OCI-M2 (cell line): ENCODE data around the gene NAV3.

Experiments
- DNase-seq: peaks from one replicate; lab custom pipeline; 2025; ENCODE audit not compliant: unreplicated experiment; lab: John Stamatoyannopoulos, UW

The NAV3 gene

DNA sequence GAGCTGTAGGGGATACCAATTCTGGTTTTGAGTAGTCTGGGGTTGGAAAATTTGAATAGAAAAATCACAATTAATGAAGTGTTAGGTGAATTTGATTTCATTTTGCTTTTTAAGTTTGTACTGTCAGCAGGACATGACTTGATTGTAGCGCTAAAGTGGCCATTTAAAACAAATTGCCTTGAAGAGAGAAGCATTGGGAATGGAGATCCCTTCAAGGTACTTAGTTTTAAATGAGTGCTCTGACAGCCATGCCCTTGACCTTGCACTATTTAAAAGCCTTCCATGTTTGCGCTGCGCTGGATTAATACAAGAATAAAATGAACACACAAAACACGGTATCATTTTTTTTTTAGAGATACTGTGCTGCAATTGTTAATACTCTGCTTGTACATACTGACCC lies 345.9 kb downstream of the NAV3 start:
- no peak for DNase-seq

GRCh38 chr12:78177298-78177697 lies 346.6 kb downstream of the NAV3 start:
- DNase-seq: no peak

DNA sequence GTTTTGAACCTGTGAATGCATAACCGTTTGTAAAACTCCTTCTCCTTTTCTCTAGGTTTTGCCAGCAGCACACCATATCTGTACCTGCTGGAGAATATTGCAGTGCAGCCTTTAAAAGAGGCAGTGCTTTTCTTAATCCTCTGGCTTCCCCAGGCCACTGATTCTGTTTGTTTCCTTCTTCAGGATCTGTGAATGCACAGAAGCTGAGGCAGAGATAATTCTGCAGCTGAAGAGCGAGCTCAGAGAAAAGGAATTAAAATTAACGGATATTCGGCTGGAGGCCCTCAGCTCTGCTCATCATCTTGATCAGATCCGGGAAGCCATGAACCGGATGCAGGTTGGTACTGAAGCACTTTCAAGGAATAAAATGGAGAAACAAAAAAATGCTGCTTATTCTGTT lies 348.7 kb downstream of the NAV3 start:
- DNase-seq: no peak

GRCh38 chr12:78181544-78182162 lies 351.0 kb downstream of the NAV3 start:
- no peak for DNase-seq

DNA sequence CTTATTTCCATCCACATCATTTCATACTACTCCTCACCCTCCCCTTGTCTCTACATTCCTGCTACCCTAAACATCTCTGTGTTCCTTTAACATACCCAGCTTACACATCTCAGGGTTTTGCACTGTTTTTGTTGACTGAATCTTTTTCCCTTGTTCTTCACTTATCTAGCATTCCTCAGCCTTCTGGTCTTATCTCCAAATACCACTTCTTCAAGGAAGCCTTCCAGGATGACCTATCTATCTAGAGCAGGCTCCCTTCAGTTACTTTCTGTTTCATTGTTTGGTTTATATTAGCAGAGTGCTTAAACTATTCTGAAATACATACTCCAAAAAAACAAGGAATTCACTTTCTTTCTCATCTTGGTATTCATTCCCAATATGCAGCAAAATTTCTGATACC lies 353.1 kb downstream of the NAV3 start:
- no peak for DNase-seq

DNA sequence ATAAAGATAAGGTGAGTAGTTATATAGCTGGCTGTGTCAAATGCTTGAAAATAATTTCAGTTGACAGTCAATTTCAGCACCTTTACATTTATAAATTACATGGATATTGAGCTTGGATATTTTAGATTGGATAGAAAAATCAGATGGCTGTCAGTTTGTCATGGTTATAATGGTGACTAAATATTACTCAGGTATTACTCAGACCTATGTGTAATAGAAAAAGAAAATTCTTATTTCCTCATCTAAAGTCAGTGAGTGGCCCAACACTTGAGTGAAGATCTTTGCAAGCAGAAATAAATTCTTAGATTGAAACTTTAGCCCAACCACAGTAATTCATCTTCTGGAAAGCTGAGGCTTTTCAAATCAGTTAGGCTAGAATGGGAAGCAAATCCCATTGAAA lies 354.4 kb downstream of the NAV3 start:
- no peak for DNase-seq

- no peak for DNase-seq
These were observed 355.0 kb downstream of the NAV3 start for GRCh38 chr12:78185651-78186050.

DNA sequence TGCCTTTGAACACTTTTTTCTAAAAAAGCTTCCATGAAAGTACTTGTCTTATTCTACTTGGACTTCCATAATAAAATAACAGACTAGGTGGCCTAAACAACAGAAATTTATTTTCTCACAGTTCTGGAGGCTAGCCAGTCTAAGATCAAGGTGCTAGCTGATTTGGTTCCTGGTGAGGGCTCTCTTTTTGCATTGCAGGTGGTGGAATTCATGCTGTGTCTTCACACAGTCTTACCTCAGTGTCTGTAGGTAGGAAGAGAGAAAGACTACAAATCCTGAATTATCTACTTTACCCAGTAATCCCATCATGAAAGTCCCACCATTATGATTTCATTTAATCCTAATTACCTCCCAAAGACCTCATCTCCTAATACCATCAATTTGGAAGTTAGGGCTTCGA lies 356.0 kb downstream of the NAV3 start:
- DNase-seq: no peak

DNA sequence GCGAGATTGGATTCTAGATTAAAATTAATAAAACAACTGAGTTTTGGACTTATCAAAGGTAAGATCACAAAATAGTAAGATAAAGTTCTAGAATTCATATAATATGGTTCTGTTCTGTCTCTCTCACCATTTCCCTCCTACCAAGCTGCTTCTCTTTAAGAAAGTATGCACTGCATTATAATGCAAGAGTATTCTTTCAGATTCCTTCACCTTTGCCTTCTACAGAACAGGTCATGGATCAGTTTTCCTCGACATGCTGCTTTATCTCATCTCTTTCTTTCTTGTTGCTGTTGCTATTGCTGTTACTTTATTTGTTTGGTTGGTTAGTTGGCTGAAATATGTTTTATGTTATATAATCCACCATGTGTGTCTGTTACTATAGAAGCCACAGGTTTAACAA lies 357.0 kb downstream of the NAV3 start:
- no peak for DNase-seq

GRCh38 chr12:78189656-78190055 lies 359.0 kb downstream of the NAV3 start:
- DNase-seq: no peak

DNA sequence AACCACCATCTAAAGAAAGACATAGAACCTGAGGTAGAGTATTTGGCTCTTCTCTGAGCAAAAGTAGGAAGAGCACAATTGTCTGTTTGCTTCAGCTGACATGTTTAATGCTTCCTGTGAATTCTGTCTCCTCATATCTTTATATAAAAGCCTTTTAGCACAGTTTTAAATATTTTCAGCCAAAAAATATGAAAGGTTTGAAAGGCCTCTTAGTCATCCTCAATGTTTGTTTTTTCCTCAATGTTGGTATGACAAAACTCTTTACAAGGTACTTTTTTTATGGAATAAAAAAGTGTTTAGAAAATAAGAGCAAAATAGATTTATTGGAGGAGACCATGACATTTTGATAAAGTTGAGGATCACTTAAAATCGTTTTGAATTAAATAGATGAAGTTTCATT lies 360.9 kb downstream of the NAV3 start:
- no peak for DNase-seq

GRCh38 chr12:78192979-78193378 lies 362.3 kb downstream of the NAV3 start:
- no peak for DNase-seq

- DNase-seq: no peak
These were observed 363.8 kb downstream of the NAV3 start for GRCh38 chr12:78194448-78194847.

GRCh38 chr12:78198896-78199295 lies 368.2 kb downstream of the NAV3 start:
- DNase-seq: no peak

- no peak for DNase-seq
These were observed 369.2 kb downstream of the NAV3 start for GRCh38 chr12:78199926-78200325.

DNA sequence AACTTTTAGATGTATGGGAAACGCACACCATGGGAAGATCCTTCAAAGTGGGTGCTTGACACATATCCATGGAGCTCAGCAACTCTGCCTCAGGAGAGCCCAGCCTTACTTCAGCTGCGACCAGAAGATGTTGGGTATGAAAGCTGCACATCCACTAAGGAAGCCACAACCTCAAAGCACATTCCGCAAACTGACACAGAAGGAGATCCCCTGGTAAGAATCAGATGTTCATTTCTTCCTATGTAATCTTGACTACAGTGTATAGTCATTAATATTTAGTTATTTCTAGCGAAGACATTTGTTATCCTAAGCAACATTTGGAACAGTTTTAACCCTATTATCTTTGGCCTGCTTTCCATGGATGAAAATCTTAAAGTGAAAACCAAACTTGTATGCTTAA lies 374.2 kb downstream of the NAV3 start:
- no peak for DNase-seq

DNA sequence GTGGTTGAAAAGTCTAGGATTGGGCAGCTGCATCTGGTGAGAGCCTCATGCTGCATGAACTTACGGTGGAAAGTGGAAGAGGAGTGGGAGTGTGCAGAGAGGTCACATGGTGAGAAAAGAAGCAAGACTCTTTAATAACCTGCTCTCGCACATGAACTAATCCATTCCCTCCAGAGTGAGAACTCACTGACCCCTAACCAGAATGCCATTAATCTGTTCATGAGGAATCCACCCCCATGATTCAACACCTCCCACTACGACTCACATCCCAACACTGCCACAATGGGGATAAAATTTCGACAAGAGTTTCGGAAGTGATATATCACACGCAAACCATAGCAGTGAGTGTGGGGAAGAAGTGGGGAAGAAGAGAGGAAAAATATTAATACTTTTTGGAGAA lies 377.4 kb downstream of the NAV3 start:
- no peak for DNase-seq

GRCh38 chr12:78209846-78210505 lies 379.3 kb downstream of the NAV3 start:
- no peak for DNase-seq

DNA sequence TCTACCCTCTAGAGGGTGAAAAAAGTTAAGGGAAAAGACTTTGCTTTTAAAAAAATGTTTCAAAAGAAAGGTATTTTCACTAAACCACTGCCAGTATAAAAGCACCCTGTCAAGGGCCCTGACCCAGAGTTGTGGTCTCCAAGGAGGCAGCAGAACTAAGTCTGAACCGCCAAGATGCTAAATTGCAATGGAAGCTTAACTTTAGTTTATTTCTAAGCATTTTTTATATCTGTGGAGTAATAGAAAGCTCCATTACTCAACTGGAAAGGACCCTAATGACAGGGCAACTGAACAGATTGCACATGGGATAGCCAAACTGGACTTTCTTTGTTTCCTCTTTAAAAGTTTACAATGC lies 379.8 kb downstream of the NAV3 start:
- DNase-seq: no peak

- DNase-seq: no peak
These were observed 380.2 kb downstream of the NAV3 start for GRCh38 chr12:78210894-78211302.

GRCh38 chr12:78220811-78221210 lies 390.1 kb downstream of the NAV3 start:
- DNase-seq: no peak

GRCh38 chr12:78224154-78224553 lies 393.5 kb downstream of the NAV3 start:
- DNase-seq: no peak

- no peak for DNase-seq
These were observed 396.1 kb downstream of the NAV3 start for GRCh38 chr12:78226763-78227162.
